Effector memory CD8-positive, alpha-beta T cell (primary cell): ENCODE measurements around the gene CHRNA1.
A peak's percentile ranks its signal among the peaks of the same experiment; 100 is the strongest.
"Not testable (repeated sequence)": the region's sequence is repeated elsewhere in the genome, so short reads cannot be mapped to it uniquely, and the experiment has no call there.

Experiments
- ATAC-seq: fragments of 150-1000 bp; cut with Tn5 transposase; replicated peaks from 2 replicates; pipeline ENCODE4 v1.10.0; 2021; ENCODE audit warnings: mild to moderate bottlenecking, moderate library complexity
- DNase-seq, 3 experiments: peaks; one replicate each; pipeline ENCODE4 v3.0.0; 2021
- H3K27ac Mint-ChIP-seq, 2 donors: one replicate each; pipeline ENCODE4 v1.8.0; 2022; ENCODE audit warnings: mild to moderate bottlenecking in 2 of 2, mixed read lengths in 2 of 2, moderate library complexity in 2 of 2
- H3K27me3 Mint-ChIP-seq, 2 donors: one replicate each; pipeline ENCODE4 v1.8.0; 2022; ENCODE audit warnings: mixed read lengths in 2 of 2
- H3K36me3 Mint-ChIP-seq: one replicate; pipeline ENCODE4 v1.8.0; 2022; ENCODE audit warnings: mild to moderate bottlenecking, moderate library complexity, mixed read lengths; ENCODE audit not compliant: insufficient read depth
- H3K4me1 Mint-ChIP-seq, 2 donors: one replicate each; pipeline ENCODE4 v1.8.0; 2022; ENCODE audit warnings: low read depth in 2 of 2, mixed read lengths in 2 of 2
- H3K4me3 Mint-ChIP-seq, 2 donors: one replicate each; pipeline ENCODE4 v1.8.0; 2022; ENCODE audit warnings: mild to moderate bottlenecking in 2 of 2, mixed read lengths in 2 of 2, moderate library complexity in 2 of 2
- H3K9me3 Mint-ChIP-seq, 2 donors: one replicate each; pipeline ENCODE4 v1.8.0; 2022; ENCODE audit warnings: mixed read lengths in 2 of 2

CHRNA1 gene

DNA sequence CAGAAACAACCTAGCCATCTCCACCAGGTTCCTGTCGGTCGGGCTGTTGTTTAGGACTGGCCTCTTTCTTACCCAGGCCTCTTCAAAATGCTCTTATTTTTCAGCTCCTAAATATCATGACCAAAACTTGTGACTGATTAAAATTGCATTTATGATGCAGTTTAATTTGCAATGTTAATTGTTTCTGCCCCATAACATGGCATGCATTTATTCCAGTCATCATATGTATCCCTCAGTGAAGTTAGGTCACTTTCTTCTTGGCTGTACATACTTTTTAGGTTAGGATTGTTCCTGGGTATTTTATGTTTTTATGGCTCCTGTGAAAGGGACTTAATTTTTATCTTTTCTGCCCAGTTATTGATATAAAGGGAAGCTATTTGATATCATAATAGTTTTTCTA lies 50.6 kb downstream of the CHRNA1 start:
- Mint-ChIP-seq H3K4me1 (peaks cover 21% of the 10 kb centered on the region in 2 donors), H3K27me3 (peaks cover 6 to 16% of the 10 kb centered on the region in 2 donors), H3K9me3 (no peaks in the 10 kb centered on the region), H3K4me3 (no peak overlapping the region), H3K27ac (no peak overlapping the region), H3K36me3 (peaks cover 10% of the 10 kb centered on the region)
- no peak for ATAC-seq
- no peak for DNase-seq

DNA sequence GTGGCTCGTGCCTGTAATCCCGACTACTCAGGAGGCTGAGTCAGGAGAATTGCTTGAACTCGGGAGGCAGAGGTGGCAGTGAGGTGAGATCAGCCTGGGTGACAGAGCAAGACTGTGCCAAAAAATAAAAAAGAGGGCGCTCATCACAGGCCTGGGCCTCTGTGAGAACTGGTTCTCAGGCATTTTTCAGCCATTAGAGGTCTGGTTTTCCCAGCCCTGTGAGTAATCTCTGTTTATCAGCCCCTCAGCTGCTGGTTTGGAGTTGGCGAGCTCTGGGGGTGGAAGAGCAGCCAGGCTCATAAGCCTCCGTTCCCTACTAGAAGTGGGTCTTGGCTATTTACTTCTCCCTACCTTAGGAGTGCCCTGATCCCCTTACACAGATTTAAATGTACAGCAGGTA lies 53.1 kb downstream of the CHRNA1 start:
- H3K27me3 Mint-ChIP-seq: peaks cover 29 to 40% of the 10 kb centered on the region in 2 donors
- no peak overlapping the region for H3K27ac Mint-ChIP-seq
- no peak overlapping the region for H3K4me3 Mint-ChIP-seq
- no peaks in the 10 kb centered on the region for H3K9me3 Mint-ChIP-seq
- H3K36me3 Mint-ChIP-seq: peaks cover 3% of the 10 kb centered on the region
- DNase-seq (no peak), ATAC-seq (no peak)
- no peaks in the 10 kb centered on the region for H3K4me1 Mint-ChIP-seq

DNA sequence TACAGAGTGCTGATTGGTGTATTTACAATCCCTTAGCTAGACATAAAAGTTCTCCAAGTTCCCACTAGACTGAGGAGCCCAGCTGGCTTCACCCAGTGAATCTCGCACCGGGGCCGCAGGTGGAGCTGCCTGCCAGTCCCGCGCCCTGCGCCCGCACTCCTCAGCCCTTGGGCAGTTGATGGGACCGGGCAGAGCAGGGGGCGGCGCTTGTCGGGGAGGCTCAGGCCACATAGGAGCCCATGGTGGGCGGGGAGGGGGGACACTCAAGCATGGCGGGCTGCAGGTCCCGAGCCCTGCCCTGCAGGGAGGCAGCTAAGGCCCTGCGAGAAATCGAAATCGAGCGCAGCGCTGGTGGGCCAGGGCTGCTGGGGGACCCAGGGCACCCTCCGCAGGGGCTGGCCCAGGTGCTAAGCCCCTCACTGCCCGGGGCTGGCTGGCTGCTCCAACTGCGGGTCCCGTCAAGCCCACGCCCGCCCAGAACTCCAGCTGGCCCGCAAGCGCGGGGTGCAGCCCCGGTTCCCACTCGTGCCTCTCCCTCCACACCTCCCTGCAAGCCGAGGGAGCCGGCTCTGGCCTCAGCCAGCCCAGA lies 54.8 kb downstream of the CHRNA1 start:
- H3K27ac Mint-ChIP-seq, DNase-seq, H3K4me3 Mint-ChIP-seq, H3K36me3 Mint-ChIP-seq, ATAC-seq, H3K9me3 Mint-ChIP-seq, H3K4me1 Mint-ChIP-seq: not testable (repeated sequence)
- peaks cover 29 to 44% of the 10 kb centered on the region in 2 donors for H3K27me3 Mint-ChIP-seq

- DNase-seq (no peak), ATAC-seq (no peak)
- Mint-ChIP-seq H3K4me3 (no peak overlapping the region), H3K36me3 (peaks cover 3% of the 10 kb centered on the region), H3K9me3 (no peaks in the 10 kb centered on the region), H3K4me1 (no peaks in the 10 kb centered on the region), H3K27me3 (peaks cover 29 to 44% of the 10 kb centered on the region in 2 donors), H3K27ac (no peak overlapping the region)
Observed at GRCh38 chr2:174708713-174709112, 55.6 kb downstream of the CHRNA1 start.

- H3K27me3 Mint-ChIP-seq: peaks cover 29 to 52% of the 10 kb centered on the region in 2 donors
- H3K9me3 Mint-ChIP-seq: no peaks in the 10 kb centered on the region
- peaks cover 7% of the 10 kb centered on the region for H3K36me3 Mint-ChIP-seq
- DNase-seq (no peak), ATAC-seq (no peak)
- no peak overlapping the region for H3K4me3 Mint-ChIP-seq
- no peak overlapping the region for H3K27ac Mint-ChIP-seq
- H3K4me1 Mint-ChIP-seq: no peaks in the 10 kb centered on the region
Observed at GRCh38 chr2:174705321-174705720, 59.0 kb downstream of the CHRNA1 start.

- Mint-ChIP-seq H3K4me1 (no peaks in the 10 kb centered on the region), H3K36me3 (peaks cover 7% of the 10 kb centered on the region), H3K27ac (no peak overlapping the region), H3K27me3 (peaks cover 29 to 47% of the 10 kb centered on the region in 2 donors), H3K9me3 (no peaks in the 10 kb centered on the region), H3K4me3 (no peak overlapping the region)
- ATAC-seq (no peak), DNase-seq (no peak)
Observed at GRCh38 chr2:174704642-174705041, 59.6 kb downstream of the CHRNA1 start.

GRCh38 chr2:174704061-174704460 lies 60.2 kb downstream of the CHRNA1 start:
- DNase-seq (no peak), ATAC-seq (no peak)
- H3K36me3 Mint-ChIP-seq: peaks cover 7% of the 10 kb centered on the region
- H3K4me1 Mint-ChIP-seq: no peaks in the 10 kb centered on the region
- H3K9me3 Mint-ChIP-seq: no peaks in the 10 kb centered on the region
- peaks cover 27 to 44% of the 10 kb centered on the region in 2 donors for H3K27me3 Mint-ChIP-seq
- no peak overlapping the region for H3K27ac Mint-ChIP-seq
- H3K4me3 Mint-ChIP-seq: no peak overlapping the region

- DNase-seq (no peak), ATAC-seq (no peak)
- Mint-ChIP-seq H3K4me1 (no peaks in the 10 kb centered on the region), H3K27ac (no peak overlapping the region), H3K9me3 (no peaks in the 10 kb centered on the region), H3K4me3 (no peak overlapping the region), H3K36me3 (peaks cover 5% of the 10 kb centered on the region), H3K27me3 (peaks cover 20 to 37% of the 10 kb centered on the region in 2 donors)
Observed at GRCh38 chr2:174703430-174703829, 60.8 kb downstream of the CHRNA1 start.

- Mint-ChIP-seq H3K4me3 (no peak overlapping the region), H3K27me3 (peaks cover 11 to 28% of the 10 kb centered on the region in 2 donors), H3K36me3 (peaks cover 5% of the 10 kb centered on the region), H3K27ac (no peak overlapping the region), H3K9me3 (no peaks in the 10 kb centered on the region), H3K4me1 (no peaks in the 10 kb centered on the region)
- ATAC-seq: no peak
- DNase-seq: no peak
Observed at GRCh38 chr2:174702541-174702940, 61.7 kb downstream of the CHRNA1 start.

- Mint-ChIP-seq H3K36me3 (peaks cover 5% of the 10 kb centered on the region), H3K27me3 (peaks cover 0 to 20% of the 10 kb centered on the region in 2 donors), H3K9me3 (no peaks in the 10 kb centered on the region), H3K4me3 (no peak overlapping the region), H3K4me1 (peaks cover 3 to 6% of the 10 kb centered on the region in 2 donors), H3K27ac (no peak overlapping the region)
- DNase-seq (peak; percentile 38 to 48 (median 44)), ATAC-seq (peak; percentile 79)
Observed at GRCh38 chr2:174699993-174700766, 64.1 kb downstream of the CHRNA1 start.
